DMS114 treated with DMSO at 0.1 percent for 48 hours (cell line): ENCODE measurements around the gene ADAD1.

Experiments
- DNase-seq: peaks from one replicate; lab custom pipeline; 2025; ENCODE audit not compliant: unreplicated experiment; lab: John Stamatoyannopoulos, UW

The ADAD1 gene

DNA sequence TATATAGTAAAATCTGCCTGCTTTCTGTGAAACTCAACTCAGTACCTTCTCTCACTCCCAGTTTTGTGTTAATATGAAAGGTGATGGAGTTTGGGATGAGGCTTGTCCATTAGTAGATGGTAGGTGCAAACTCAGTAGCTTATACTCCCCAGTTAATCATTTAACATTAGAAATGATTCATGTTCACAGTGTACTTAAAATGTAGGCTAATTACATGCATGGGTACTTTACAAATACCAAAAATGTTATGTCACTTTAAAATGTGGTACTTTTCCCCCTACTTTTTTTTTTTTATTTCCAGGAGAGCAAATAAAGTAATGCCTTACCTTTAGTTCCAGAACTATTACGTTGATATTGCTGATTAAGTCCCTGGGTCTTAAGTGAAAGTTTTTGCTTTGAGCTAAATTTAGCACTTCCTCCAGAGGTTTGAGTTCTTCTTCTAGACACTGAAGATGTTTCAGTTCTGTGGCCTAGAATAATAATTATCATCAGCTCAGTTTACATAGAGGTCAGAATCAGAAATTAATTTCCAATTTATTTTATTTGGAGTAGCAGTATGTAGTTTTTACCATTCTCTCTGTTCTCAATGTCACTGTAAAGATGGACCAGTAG is 74.7 kb downstream of the ADAD1 start:
- DNase-seq: no peak

- no peak for DNase-seq
Measured at GRCh38 chr4:122456231-122457116, 77.7 kb downstream of the ADAD1 start, which contains the start of gene IL2. Gene IL2 (minus strand): TSS chr4:122456725. CDS start chr4:122456440, 285 bp downstream.

DNA sequence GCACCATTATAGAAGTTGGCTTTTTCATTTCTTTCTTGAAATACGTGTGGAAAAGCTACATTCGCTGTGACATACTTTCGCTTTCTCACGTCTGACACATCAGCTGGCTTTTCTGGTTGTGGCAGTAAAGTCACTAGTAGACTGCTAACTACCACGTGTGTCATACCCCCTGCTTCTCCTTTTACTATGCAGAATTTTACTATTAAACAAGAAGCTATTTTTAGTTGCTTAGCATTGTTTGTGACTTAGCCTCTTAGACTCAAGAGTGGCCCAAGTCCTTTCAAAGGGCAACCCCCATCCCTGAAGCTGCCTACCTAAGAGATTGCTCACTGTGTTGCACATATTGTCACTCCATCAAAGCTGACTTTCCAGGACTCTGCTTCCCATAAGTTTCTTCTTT is 79.8 kb downstream of the ADAD1 start:
- DNase-seq: no peak

DNA sequence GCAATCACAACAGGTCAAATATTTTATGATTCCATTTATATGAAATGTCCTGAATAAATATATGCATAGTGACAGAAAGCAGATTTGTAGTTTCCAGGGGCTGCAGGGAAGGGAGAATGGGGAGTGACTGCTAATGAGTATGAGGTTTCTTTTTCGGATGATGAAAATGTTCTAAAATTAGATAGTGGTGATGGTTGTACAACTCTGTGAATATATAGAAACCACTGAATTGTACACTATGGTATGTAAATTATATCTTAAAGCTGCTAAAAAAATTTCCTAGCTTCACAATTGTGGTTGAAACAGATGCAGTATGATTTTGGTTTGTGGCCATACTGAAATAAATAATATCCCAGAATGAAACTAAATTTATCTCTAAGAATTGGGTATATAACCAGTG is 90.6 kb downstream of the ADAD1 start:
- no peak for DNase-seq

- DNase-seq: no peak
Measured at GRCh38 chr4:122475233-122475632, 96.4 kb downstream of the ADAD1 start.

DNA sequence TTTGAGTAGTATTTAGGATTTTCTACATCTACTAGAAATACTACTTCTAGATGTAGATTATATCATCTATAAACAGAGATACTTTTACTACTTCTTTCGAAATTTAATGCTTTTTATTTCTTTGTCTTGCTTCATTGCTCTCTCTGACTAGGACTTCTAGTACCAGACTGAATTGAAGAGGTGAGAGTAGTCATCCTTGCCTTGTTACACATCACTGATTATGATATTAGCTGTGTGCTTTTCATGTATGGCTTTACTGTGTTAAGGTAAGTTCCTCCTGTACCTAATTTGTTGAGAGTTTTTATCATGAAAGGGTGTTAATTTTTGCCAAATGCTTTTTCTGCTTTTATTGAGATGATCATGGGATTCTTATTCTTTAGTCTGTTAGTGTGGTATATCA is 97.3 kb downstream of the ADAD1 start:
- DNase-seq: no peak

GRCh38 chr4:122476745-122477144 is 97.9 kb downstream of the ADAD1 start:
- no peak for DNase-seq
